ENCODE measurements around the gene COX4I1.

COX4I1 gene

DNA sequence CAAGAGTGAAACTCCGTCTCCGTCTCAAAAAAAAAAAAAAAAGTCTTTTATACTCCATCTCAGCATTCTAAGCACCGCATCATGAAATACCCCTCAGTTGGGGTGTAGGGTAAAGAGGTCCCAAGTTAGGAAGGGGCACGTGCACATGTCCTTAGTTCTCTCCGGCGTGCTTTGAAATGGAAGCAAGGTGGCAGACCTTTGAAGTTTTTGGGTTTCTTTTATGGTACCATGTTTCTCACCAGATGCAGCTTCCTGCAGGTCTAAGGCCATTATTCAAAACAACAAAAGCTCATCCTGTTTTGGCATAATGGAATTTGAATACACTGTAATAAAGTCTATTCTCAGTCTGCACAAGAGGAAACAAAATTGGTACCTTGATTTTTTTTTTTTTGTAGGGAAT is 9.7 kb upstream of the COX4I1 start:
- no peak for DNase-seq
- TF ChIP-seq, protein P1, sequence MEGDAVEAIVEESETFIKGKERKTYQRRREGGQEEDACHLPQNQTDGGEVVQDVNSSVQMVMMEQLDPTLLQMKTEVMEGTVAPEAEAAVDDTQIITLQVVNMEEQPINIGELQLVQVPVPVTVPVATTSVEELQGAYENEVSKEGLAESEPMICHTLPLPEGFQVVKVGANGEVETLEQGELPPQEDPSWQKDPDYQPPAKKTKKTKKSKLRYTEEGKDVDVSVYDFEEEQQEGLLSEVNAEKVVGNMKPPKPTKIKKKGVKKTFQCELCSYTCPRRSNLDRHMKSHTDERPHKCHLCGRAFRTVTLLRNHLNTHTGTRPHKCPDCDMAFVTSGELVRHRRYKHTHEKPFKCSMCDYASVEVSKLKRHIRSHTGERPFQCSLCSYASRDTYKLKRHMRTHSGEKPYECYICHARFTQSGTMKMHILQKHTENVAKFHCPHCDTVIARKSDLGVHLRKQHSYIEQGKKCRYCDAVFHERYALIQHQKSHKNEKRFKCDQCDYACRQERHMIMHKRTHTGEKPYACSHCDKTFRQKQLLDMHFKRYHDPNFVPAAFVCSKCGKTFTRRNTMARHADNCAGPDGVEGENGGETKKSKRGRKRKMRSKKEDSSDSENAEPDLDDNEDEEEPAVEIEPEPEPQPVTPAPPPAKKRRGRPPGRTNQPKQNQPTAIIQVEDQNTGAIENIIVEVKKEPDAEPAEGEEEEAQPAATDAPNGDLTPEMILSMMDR (IDR thresholded peaks at IDR 0.05): no peak
- Mint-ChIP-seq H3K9me3 (peaks cover 17% of the 10 kb centered on the region), H3K27ac (no peak overlapping the region), H3K27me3 (ENCODE audit: low read depth, poor library complexity) (no peaks in the 10 kb centered on the region), H3K4me3 (no peak overlapping the region), H3K4me1 (peaks cover 5% of the 10 kb centered on the region), H3K36me3 (ENCODE audit: low read depth) (peaks cover 69% of the 10 kb centered on the region)

DNA sequence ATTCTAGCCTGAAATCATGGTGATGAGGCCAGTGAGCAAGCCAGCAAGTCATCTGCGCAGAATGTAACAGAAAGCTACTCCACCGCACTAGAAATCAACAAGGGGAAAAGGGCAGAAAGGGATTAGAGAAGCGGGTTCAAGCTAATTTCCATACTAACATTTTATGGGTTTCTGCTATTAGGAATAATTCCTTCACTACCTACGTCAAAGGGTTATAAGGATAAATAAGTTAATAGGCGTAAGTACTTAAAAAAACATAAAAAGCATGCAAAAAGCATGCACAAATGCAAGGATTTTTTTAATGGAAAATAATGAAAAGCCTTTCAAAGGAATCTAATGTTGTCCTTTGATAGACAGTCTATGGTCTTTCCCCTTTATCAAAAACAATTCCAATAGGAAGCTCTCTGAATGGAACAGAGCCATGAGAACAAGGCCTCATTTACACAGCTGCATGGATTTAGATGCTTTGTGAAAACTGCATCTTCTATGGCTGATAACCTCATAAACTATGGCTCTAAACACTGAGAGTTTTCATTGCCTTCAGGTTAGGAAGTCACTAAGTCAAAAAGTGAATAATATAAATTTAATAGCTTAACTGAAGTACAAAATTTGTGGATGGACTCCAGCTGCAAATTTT is 5.7 kb upstream of the COX4I1 start:
- TF ChIP-seq, protein P1 (IDR thresholded peaks at IDR 0.05): no peak
- no peak overlapping the region for H3K27ac Mint-ChIP-seq
- H3K4me1 Mint-ChIP-seq: peaks cover 29% of the 10 kb centered on the region
- H3K9me3 Mint-ChIP-seq: peaks cover 17% of the 10 kb centered on the region
- H3K36me3 Mint-ChIP-seq (ENCODE audit: low read depth): peaks cover 67% of the 10 kb centered on the region
- H3K27me3 Mint-ChIP-seq (ENCODE audit: low read depth, poor library complexity): no peaks in the 10 kb centered on the region
- DNase-seq: no peak
- H3K4me3 Mint-ChIP-seq: no peak overlapping the region

DNA sequence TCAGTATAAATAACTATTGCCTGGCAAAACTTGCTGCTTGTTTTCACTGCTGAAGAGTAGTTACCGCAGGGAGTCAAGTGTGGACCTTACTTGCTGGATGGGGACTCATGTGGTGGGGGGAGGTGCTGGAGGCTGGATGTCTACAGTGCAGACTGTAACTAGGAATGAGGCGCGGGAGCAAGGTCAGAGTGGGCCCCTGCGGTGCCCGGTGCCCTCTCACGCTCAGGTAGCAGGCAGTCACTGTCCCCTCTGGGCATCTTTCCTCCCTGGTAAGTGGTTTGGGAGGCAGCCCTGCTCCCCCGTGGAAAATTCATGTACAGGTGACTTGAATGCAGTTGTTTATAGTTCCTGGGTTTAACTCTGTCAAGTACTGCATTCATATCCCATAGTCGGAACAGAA is 4.8 kb upstream of the COX4I1 start:
- H3K27ac Mint-ChIP-seq: peak overlapping the region; percentile 53
- TF ChIP-seq, protein P1 (IDR thresholded peaks at IDR 0.05): no peak
- peaks cover 17% of the 10 kb centered on the region for H3K9me3 Mint-ChIP-seq
- H3K27me3 Mint-ChIP-seq (ENCODE audit: low read depth, poor library complexity): no peaks in the 10 kb centered on the region
- no peak for DNase-seq
- H3K36me3 Mint-ChIP-seq (ENCODE audit: low read depth): peaks cover 64% of the 10 kb centered on the region
- H3K4me3 Mint-ChIP-seq: no peak overlapping the region
- H3K4me1 Mint-ChIP-seq: peaks cover 29% of the 10 kb centered on the region

DNA sequence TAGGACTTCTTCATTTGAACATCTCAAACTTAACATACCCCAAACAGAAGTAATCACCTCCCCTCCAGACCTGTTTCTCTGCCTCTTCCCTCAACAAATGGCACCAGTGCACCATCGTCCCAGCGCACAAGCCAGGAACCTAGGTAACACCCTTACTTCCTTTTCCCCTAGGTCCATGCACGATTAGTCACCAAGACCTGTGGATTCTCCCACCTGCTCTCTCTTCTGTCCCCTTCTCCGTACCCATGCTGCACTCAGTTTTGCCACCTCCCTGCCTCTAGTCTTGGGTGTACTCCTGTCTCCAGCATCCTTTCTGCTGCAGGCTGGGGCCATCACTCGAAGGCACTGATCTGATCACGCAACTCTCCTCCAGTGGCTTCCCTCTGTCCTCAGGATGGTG is 3.3 kb upstream of the COX4I1 start:
- Mint-ChIP-seq H3K4me1 (peaks cover 41% of the 10 kb centered on the region), H3K36me3 (ENCODE audit: low read depth) (peaks cover 54% of the 10 kb centered on the region), H3K27me3 (ENCODE audit: low read depth, poor library complexity) (no peaks in the 10 kb centered on the region), H3K4me3 (peak overlapping the region; percentile 21), H3K27ac (peak overlapping the region; percentile 42), H3K9me3 (peaks cover 17% of the 10 kb centered on the region)
- TF ChIP-seq, protein P1 (IDR thresholded peaks at IDR 0.05): no peak
- no peak for DNase-seq

DNA sequence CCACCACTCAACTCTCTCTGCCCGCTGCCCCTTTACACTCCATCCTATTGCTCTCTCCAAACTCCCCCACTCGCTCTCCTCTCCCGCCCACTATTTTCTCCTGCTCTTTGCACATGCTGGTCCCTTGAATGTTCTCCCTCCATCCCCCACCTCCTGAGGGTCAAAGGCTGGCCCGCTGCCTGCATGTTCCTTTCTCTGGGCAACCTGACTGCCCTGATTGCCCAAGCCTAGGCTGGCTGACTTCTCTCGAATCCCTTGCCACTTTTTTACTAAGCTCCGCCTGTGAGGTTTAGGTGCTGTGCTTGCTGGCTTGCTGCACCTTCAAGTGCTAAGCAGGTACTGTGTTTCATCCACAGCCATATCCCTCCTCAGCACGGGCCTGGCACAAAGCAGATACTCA is 2.9 kb upstream of the COX4I1 start:
- H3K27ac Mint-ChIP-seq: no peak overlapping the region
- peaks cover 14% of the 10 kb centered on the region for H3K9me3 Mint-ChIP-seq
- H3K27me3 Mint-ChIP-seq (ENCODE audit: low read depth, poor library complexity): no peaks in the 10 kb centered on the region
- H3K4me1 Mint-ChIP-seq: peaks cover 42% of the 10 kb centered on the region
- DNase-seq: no peak
- peaks cover 54% of the 10 kb centered on the region for H3K36me3 Mint-ChIP-seq (ENCODE audit: low read depth)
- TF ChIP-seq, protein P1 (IDR thresholded peaks at IDR 0.05): no peak
- H3K4me3 Mint-ChIP-seq: no peak overlapping the region

DNA sequence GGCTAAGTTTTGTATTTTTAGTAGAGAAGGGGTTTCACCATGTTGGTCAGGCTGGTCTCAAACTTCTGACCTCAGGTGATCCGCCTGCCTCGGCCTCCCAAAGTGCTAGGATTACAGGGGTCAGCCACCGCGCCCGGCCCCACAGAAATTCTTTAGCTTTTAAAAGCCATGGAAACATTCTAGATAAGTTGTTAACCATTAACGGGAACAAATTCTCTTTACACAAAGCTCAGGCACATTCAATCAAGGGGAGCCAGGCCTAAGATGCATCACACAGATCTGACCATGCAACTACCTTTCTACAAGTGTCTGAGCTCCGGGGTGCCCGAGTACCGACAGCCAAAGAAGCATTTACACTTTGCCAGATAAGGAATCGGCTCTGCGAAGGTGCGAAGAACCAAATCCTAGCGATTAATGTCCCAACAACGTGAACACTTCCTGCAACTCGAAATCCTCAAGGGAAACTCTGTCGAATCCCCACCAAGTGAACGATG is 1.2 kb upstream of the COX4I1 start:
- Mint-ChIP-seq H3K4me1 (peaks cover 46% of the 10 kb centered on the region), H3K9me3 (no peaks in the 10 kb centered on the region), H3K27me3 (ENCODE audit: low read depth, poor library complexity) (no peaks in the 10 kb centered on the region), H3K36me3 (ENCODE audit: low read depth) (peaks cover 54% of the 10 kb centered on the region), H3K4me3 (peak overlapping the region; percentile 88), H3K27ac (no peak overlapping the region)
- DNase-seq: no peak
- TF ChIP-seq, protein P1 (IDR thresholded peaks at IDR 0.05): no peak

Data from nephron progenitor cell (in vitro differentiated cells).